PC-9 (cell line): ENCODE results near the gene SLC51B.

Experiments used
- CTCF ChIP-seq: fragments of 200-600 bp; sonication (generic); conservative IDR thresholded peaks from 2 replicates; pipeline ENCODE4 v1.6.1; 2017; ENCODE audit warnings: mixed run types, antibody characterized with exemption, mild to moderate bottlenecking, moderate library complexity
- EZH2 ChIP-seq: fragments of 200-600 bp; sonication (generic); IDR thresholded peaks from 2 replicates; pipeline ENCODE4 v1.8.0; 2017; ENCODE audit warnings: antibody characterized with exemption, low read depth

- TF ChIP-seq CTCF: no peak
- TF ChIP-seq EZH2: no peak
Measured at GRCh38 chr15:65006876-65007275, 38.3 kb upstream of the SLC51B start.
